T-helper 17 cell (primary cell): Measurements from ENCODE around the gene UBE2G1. TPM values are rescaled to one million over a fixed set of nuclear protein-coding genes. Genes with fewer than 3 reads are reported as not detected.

Source experiments
- ATAC-seq: fragments of 150-1000 bp; cut with Tn5 transposase; 2 replicates; pipeline ENCODE4 v1.10.0; 2021; ENCODE audit warnings: mild to moderate bottlenecking, moderate library complexity
- DNase-seq, 3 donors: peaks; one replicate each; pipeline versions ENCODE4 v3.0.0 to v3.0.0-alpha.2; 2020 to 2021
- H3K9me3 ChIP-seq: one replicate; pipeline ENCODE4 v1.7.0; 2013; ENCODE audit warnings: low read length, mild to moderate bottlenecking; ENCODE audit not compliant: control insufficient read depth, poor library complexity, severe bottlenecking
- H3K27ac Mint-ChIP-seq: one replicate; pipeline ENCODE4 v1.8.0; 2022; ENCODE audit warnings: mild to moderate bottlenecking, moderate library complexity, mixed read lengths
- H3K27me3 Mint-ChIP-seq: one replicate; pipeline ENCODE4 v1.8.0; 2022; ENCODE audit warnings: mixed read lengths
- H3K36me3 Mint-ChIP-seq: one replicate; pipeline ENCODE4 v1.8.0; 2022; ENCODE audit warnings: low read depth, mixed read lengths
- H3K4me1 Mint-ChIP-seq: one replicate; pipeline ENCODE4 v1.8.0; 2022; ENCODE audit warnings: mild to moderate bottlenecking, mixed read lengths
- H3K4me3 Mint-ChIP-seq: one replicate; pipeline ENCODE4 v1.8.0; 2022; ENCODE audit warnings: mild to moderate bottlenecking, moderate library complexity, mixed read lengths
- total RNA-seq, 4 donors: library from RNA in 2 of 4; stranded (reverse) in 2 of 4; gene quantifications; one replicate each; pipeline ENCODE4 v1.2.3 and lab custom pipeline; 2022 to 2026

Gene UBE2G1
- total RNA-seq, 2 donors from 2014 or later: 64.6 to 72.7 TPM

DNA sequence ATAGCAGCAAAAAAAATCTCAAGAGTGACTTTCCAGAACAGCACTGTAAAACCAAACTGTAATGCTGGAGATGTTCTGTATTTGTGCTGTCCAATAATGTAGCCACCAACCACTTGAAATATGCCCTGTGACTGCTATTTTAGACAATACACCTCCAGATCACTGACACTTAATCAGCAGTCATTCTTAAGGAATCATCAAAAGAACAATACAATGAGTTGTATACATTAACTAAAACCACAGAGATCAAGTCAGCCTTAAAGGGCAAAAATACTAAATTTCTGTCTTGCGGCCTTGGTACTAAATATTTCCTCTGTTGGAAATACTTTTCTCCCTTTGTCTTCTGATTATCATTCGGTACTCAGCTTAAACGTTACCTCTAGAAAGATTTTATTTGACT lies 69.1 kb downstream of the UBE2G1 start:
- Mint-ChIP-seq H3K27me3 (no peaks in the 10 kb centered on the region), H3K4me3 (no peak overlapping the region), H3K4me1 (peaks cover 22% of the 10 kb centered on the region), H3K27ac (peak overlapping the region; percentile 71), H3K36me3 (peaks cover 5% of the 10 kb centered on the region)
- H3K9me3 ChIP-seq: no peaks in the 10 kb centered on the region
- DNase-seq: no peak
- no peak for ATAC-seq

DNA sequence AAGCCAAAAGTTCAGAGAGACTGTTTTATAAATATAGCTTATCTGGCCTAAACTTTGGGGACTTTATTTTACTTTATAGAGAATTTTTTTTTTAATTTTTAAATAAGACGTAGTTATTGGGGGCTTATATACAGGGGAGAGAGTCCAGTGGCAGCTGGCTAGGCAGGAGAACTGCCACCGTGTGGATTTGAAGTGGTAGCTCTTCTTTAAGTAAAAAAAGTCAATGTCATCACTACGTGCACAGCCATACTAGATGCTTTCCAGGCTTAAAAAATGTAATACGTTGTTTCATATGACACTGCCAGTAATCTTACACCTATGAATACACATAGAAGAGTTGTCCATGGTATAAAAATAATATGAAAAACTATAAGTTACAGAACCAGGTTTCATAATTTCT lies 70.8 kb downstream of the UBE2G1 start:
- H3K4me3 Mint-ChIP-seq: no peak overlapping the region
- H3K27me3 Mint-ChIP-seq: no peaks in the 10 kb centered on the region
- peaks cover 25% of the 10 kb centered on the region for H3K4me1 Mint-ChIP-seq
- ATAC-seq: no peak
- DNase-seq: no peak
- no peaks in the 10 kb centered on the region for H3K9me3 ChIP-seq
- H3K27ac Mint-ChIP-seq: no peak overlapping the region
- peaks cover 5% of the 10 kb centered on the region for H3K36me3 Mint-ChIP-seq

- peaks cover 23% of the 10 kb centered on the region for H3K4me1 Mint-ChIP-seq
Measured at GRCh38 chr17:4293572-4293971, 72.9 kb downstream of the UBE2G1 start.

GRCh38 chr17:4287710-4288109 lies 78.8 kb downstream of the UBE2G1 start:
- no peaks in the 10 kb centered on the region for H3K9me3 ChIP-seq
- H3K27me3 Mint-ChIP-seq: no peaks in the 10 kb centered on the region
- DNase-seq (no peak), ATAC-seq (no peak)
- no peak overlapping the region for H3K4me3 Mint-ChIP-seq
- peaks cover 12% of the 10 kb centered on the region for H3K4me1 Mint-ChIP-seq
- no peak overlapping the region for H3K27ac Mint-ChIP-seq
- H3K36me3 Mint-ChIP-seq: no peaks in the 10 kb centered on the region

More at GRCh38 chr17:4293572-4293971, 72.9 kb downstream of the UBE2G1 start:
- peaks cover 5% of the 10 kb centered on the region for H3K36me3 Mint-ChIP-seq
- H3K9me3 ChIP-seq: no peaks in the 10 kb centered on the region
- DNase-seq (no peak), ATAC-seq (no peak)
- H3K4me3 Mint-ChIP-seq: no peak overlapping the region
- H3K27me3 Mint-ChIP-seq: no peaks in the 10 kb centered on the region
- H3K27ac Mint-ChIP-seq: no peak overlapping the region

DNA sequence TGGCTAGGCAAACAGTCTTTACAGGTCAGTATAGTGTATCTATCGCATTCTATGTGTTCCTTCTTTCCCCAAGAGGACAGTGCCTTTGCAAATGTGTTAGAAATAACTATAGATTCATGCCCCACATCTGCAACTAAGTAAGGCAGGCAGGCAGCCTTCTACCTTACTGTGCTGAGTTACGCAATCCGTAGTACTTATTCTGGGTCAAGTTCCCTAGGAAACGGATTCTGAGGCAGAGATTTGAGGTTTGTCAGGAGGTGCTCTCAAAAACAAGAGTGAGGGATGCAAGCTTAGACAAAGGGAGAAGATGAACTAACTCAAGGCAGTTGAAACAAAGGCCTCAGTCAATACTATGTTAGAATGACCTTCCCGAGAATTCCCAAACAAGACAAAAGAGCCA lies 90.0 kb downstream of the UBE2G1 start:
- H3K4me1 Mint-ChIP-seq: peaks cover 16% of the 10 kb centered on the region
- no peak overlapping the region for H3K4me3 Mint-ChIP-seq
- peak overlapping the region; percentile 90 for H3K27ac Mint-ChIP-seq
- H3K36me3 Mint-ChIP-seq: peaks cover 6% of the 10 kb centered on the region
- no peaks in the 10 kb centered on the region for H3K27me3 Mint-ChIP-seq
- ATAC-seq (no peak), DNase-seq (no peak)
- no peaks in the 10 kb centered on the region for H3K9me3 ChIP-seq

DNA sequence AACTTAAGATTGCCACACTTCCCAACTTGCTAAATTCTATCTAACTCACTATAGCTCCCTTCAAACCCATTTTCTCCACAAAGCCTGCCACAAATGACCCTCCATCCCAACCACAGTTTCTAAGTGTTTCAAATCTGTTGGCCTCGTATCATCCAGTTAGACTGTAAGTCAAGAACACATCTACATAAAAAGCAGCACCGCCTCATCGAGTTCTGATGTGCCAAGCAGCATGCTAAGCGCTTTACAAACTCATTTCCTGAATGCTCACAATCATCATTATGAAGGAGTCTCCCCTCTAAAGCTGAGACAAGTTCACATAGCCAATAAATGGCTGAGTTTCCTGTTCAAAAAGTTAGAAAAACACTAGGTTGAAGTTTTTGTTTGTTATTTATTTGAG lies 93.5 kb downstream of the UBE2G1 start:
- H3K36me3 Mint-ChIP-seq: peaks cover 4% of the 10 kb centered on the region
- ATAC-seq (no peak), DNase-seq (no peak)
- no peaks in the 10 kb centered on the region for H3K27me3 Mint-ChIP-seq
- no peaks in the 10 kb centered on the region for H3K9me3 ChIP-seq
- peak overlapping the region; percentile 15 for H3K4me3 Mint-ChIP-seq
- peaks cover 12% of the 10 kb centered on the region for H3K4me1 Mint-ChIP-seq
- H3K27ac Mint-ChIP-seq: no peak overlapping the region

DNA sequence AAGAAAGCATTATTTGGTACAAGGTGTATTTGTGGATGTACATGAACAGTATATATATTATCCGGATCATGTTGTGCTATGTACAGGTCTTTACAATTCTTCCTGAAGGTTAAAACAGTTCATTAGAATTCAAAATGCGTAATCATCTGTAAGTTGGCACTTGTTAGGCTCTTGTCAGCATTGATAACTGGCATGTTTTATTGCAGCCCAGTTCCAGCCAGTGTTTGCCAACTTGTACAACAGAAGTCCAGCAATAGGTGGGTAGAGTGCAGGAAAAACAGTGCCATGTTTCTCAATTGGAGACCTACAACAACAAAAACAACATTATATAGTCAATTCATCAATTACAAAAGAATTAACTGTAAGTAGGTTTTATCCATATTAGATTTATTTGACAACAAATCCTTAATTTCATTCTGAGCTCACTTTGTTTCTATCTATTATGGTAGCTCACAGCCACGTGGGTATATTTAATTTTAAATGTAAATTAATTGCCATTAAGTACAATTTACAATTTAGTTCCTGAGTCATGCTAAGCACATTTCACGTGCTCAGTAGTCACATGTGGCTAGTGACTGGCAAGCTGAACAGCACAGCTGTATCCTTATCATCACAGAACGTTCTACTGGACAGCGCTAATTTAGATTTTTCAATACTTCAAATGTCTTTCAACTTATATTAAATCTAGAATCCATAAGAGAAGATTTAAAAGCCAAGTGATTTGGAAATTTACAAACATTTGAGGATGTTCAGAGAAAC lies 94.1 kb downstream of the UBE2G1 start:
- no peaks in the 10 kb centered on the region for H3K9me3 ChIP-seq
- ATAC-seq (no peak), DNase-seq (no peak)
- Mint-ChIP-seq H3K4me1 (peaks cover 13% of the 10 kb centered on the region), H3K4me3 (peak overlapping the region; percentile 15), H3K36me3 (peaks cover 4% of the 10 kb centered on the region), H3K27me3 (no peaks in the 10 kb centered on the region), H3K27ac (no peak overlapping the region)

GRCh38 chr17:4270736-4271135 lies 95.7 kb downstream of the UBE2G1 start:
- Mint-ChIP-seq H3K27me3 (no peaks in the 10 kb centered on the region), H3K36me3 (peaks cover 2% of the 10 kb centered on the region), H3K4me1 (peaks cover 5% of the 10 kb centered on the region), H3K4me3 (no peak overlapping the region), H3K27ac (no peak overlapping the region)
- ATAC-seq (no peak), DNase-seq (no peak)
- no peaks in the 10 kb centered on the region for H3K9me3 ChIP-seq

DNA sequence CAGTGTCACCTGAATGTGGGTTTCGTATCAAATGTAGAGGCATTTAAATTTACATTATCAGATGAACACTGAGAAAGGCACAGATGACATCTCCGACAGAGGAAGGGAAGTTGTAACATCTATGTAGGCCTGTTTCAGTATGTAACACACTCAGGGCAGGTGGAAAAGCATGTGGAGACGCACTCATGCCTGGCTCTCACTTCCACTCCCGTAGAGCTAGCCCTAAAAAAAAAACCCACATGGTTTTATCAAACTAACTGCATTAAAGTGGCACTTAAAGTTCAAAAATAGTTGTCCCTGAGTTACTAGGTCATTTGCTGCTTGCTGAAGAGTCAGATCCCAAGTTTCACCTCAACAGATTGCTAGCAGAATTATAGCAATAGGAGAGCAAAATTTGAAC lies 96.6 kb downstream of the UBE2G1 start:
- H3K9me3 ChIP-seq: no peaks in the 10 kb centered on the region
- H3K27me3 Mint-ChIP-seq: no peaks in the 10 kb centered on the region
- H3K36me3 Mint-ChIP-seq: no peaks in the 10 kb centered on the region
- peaks cover 10% of the 10 kb centered on the region for H3K4me1 Mint-ChIP-seq
- peak overlapping the region; percentile 79 for H3K27ac Mint-ChIP-seq
- no peak for ATAC-seq
- no peak for DNase-seq
- H3K4me3 Mint-ChIP-seq: no peak overlapping the region

GRCh38 chr17:4267402-4267801 lies 99.1 kb downstream of the UBE2G1 start:
- H3K27me3 Mint-ChIP-seq: no peaks in the 10 kb centered on the region
- peak overlapping the region; percentile 79 for H3K27ac Mint-ChIP-seq
- peaks cover 27% of the 10 kb centered on the region for H3K4me1 Mint-ChIP-seq
- H3K4me3 Mint-ChIP-seq: peak overlapping the region; percentile 39
- peaks cover 2% of the 10 kb centered on the region for H3K36me3 Mint-ChIP-seq
- DNase-seq (no peak), ATAC-seq (no peak)
- no peaks in the 10 kb centered on the region for H3K9me3 ChIP-seq

- H3K4me1 Mint-ChIP-seq: peaks cover 34% of the 10 kb centered on the region
- peak overlapping the region; percentile 79 for H3K27ac Mint-ChIP-seq
- H3K4me3 Mint-ChIP-seq: no peak overlapping the region
- H3K27me3 Mint-ChIP-seq: no peaks in the 10 kb centered on the region
- DNase-seq (no peak), ATAC-seq (no peak)
- H3K9me3 ChIP-seq: no peaks in the 10 kb centered on the region
- peaks cover 2% of the 10 kb centered on the region for H3K36me3 Mint-ChIP-seq
Measured at GRCh38 chr17:4266550-4266949, 99.9 kb downstream of the UBE2G1 start.

DNA sequence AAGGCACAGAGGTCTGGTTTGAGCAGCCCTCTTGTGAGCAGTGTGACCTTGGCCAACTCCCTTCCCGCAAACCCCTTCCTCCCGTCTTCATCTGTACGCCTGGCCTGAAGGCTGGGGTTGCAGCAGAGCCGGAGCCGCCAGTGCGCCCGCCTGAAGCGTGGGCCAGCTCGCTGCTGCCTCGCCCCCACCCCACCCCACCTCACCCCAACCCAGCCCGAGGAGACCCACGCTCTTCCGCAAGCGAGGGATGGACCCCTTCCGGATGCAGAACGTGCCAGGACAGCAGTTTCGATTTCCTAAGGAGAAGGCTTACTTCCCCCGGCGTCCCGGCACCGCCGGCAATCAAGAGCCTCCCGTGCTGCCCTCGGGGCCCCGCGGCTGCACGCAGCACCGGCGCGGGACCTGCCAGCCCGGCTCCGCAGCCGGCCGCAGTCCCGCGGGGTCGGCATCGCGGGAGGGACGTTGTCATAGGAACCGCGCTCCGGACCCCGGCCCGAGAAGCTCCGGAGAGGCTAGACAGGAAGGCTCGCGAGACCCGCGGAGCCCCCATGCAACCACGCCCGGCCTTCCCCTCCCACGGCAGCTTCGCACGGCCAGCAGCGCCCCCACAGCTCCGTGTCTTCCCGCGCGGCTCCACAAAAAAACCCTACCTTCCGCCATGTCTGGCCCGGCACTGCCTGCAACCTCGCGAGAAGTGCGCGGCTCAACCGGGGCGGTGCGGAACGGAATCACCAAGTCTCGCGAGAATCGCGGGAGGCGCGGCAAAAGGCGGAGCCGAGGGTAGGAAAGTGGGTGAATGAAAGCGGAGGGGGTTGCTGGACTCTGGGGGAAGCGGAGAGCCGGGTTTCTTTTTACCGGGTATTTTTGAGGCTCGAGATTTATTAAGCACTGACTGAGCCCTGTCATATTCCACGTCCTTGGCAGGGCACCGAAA lies 102.9 kb downstream of the UBE2G1 start, which contains the start of gene ANKFY1:
Gene ANKFY1 (minus strand): TSS at position 698 of the 934 bp plus-strand sequence. CDS start 38 bp downstream, at position 660.
- H3K27me3 Mint-ChIP-seq: no peaks in the 10 kb centered on the region
- H3K27ac Mint-ChIP-seq: peak within 1 kb of the TSS; percentile 99
- peak; percentile 94 to 99 (median 96) for DNase-seq
- ATAC-seq: peak; percentile 96
- H3K4me3 Mint-ChIP-seq: peak within 1 kb of the TSS; percentile 98
- H3K9me3 ChIP-seq: no peaks in the 10 kb centered on the region
- H3K36me3 Mint-ChIP-seq: peaks cover 4% of the 10 kb centered on the region
- H3K4me1 Mint-ChIP-seq: peaks cover 36% of the 10 kb centered on the region

DNA sequence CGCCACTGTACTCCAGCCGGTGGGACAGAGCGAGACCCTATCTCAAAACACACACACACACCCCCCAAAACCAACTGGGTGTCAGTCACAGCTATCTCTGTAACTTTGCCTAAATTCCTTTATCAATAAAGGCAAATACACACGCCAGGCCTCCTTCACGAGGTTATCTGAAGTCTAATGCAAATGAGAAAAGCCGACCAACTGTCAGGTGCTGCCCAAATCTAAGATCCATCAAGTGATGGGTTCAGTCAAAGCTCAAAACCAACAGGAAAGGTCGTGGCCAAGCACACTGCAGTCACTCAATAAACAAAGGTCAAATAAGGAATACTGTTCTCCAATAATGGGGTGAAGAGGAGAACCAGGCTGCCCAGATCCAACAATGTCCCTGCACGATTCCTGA lies 103.8 kb downstream of the UBE2G1 start:
- Mint-ChIP-seq H3K27ac (peak overlapping the region; percentile 99), H3K4me3 (peak overlapping the region; percentile 98), H3K27me3 (no peaks in the 10 kb centered on the region), H3K4me1 (peaks cover 40% of the 10 kb centered on the region), H3K36me3 (peaks cover 4% of the 10 kb centered on the region)
- ATAC-seq (no peak), DNase-seq (no peak)
- H3K9me3 ChIP-seq: no peaks in the 10 kb centered on the region
